Immature natural killer cell (primary cell): ENCODE results near the gene CSF1R. TPM values are rescaled to one million over a fixed set of nuclear protein-coding genes. Genes with fewer than 3 reads are reported as not detected.

Source experiments
- DNase-seq, 3 donors: peaks; one replicate each; pipeline ENCODE4 v3.0.0; 2022; ENCODE audit warnings: mixed read lengths in 1 of 3
- H3K27ac Mint-ChIP-seq, 6 donors: one replicate each; pipeline ENCODE4 v1.8.0; 2020; ENCODE audit warnings: mixed read lengths in 6 of 6, mild to moderate bottlenecking in 5 of 6, inconsistent platforms in 4 of 6, moderate library complexity in 3 of 6
- H3K27me3 Mint-ChIP-seq, 3 donors: one replicate each; pipeline ENCODE4 v1.8.0; 2020 to 2021; ENCODE audit warnings: low read depth in 3 of 3, mild to moderate bottlenecking in 3 of 3, mixed read lengths in 3 of 3, moderate library complexity in 3 of 3, inconsistent platforms in 1 of 3
- H3K36me3 Mint-ChIP-seq, 3 donors: one replicate each; pipeline ENCODE4 v1.8.0; 2020; ENCODE audit warnings: mixed read lengths in 3 of 3, inconsistent platforms in 2 of 3, mild to moderate bottlenecking in 2 of 3
- H3K4me1 Mint-ChIP-seq, 2 donors: one replicate each; pipeline ENCODE4 v1.8.0; 2020; ENCODE audit warnings: inconsistent platforms in 2 of 2, mild to moderate bottlenecking in 2 of 2, mixed read lengths in 2 of 2, moderate library complexity in 1 of 2
- H3K4me3 Mint-ChIP-seq, 5 donors: one replicate each; pipeline ENCODE4 v1.8.0; 2020; ENCODE audit warnings: mild to moderate bottlenecking in 5 of 5, mixed read lengths in 5 of 5, inconsistent platforms in 3 of 5, moderate library complexity in 3 of 5
- H3K9me3 Mint-ChIP-seq, 6 donors: one replicate each; pipeline ENCODE4 v1.8.0; 2020; ENCODE audit warnings: mild to moderate bottlenecking in 6 of 6, mixed read lengths in 6 of 6, inconsistent platforms in 4 of 6, moderate library complexity in 3 of 6
- polyA plus RNA-seq, 3 donors: library from polyadenylated mRNA; unstranded; fragments of 300-500 nt; fragmentation: Illumina TruSeq; gene quantifications; one replicate each; pipeline ENCODE4 v1.2.3, GENCODE V29; 2021

CSF1R gene
- polyA plus RNA-seq, 3 donors from 2014 or later: 0.82 to 10.4 (median 2.5) TPM

GRCh38 chr5:150125334-150125733 lies 39.0 kb upstream of the CSF1R start:
- H3K9me3 Mint-ChIP-seq: no peaks in the 10 kb centered on the region
- peaks cover 0 to 32% (median 6%) of the 10 kb centered on the region in 3 donors for H3K36me3 Mint-ChIP-seq
- H3K27me3 Mint-ChIP-seq: peaks cover 0 to 1% (median 1%) of the 10 kb centered on the region in 3 donors
- no peak overlapping the region for H3K4me3 Mint-ChIP-seq
- no peak for DNase-seq
- no peak overlapping the region for H3K27ac Mint-ChIP-seq
- H3K4me1 Mint-ChIP-seq: peaks cover 5 to 6% of the 10 kb centered on the region in 2 donors

GRCh38 chr5:150124596-150124995 lies 38.2 kb upstream of the CSF1R start:
- Mint-ChIP-seq H3K4me1 (no peaks in the 10 kb centered on the region), H3K27ac (no peak overlapping the region), H3K9me3 (no peaks in the 10 kb centered on the region), H3K4me3 (no peak overlapping the region), H3K27me3 (peaks cover 0 to 1% (median 1%) of the 10 kb centered on the region in 3 donors), H3K36me3 (peaks cover 0 to 25% (median 10%) of the 10 kb centered on the region in 3 donors)
- DNase-seq: no peak

GRCh38 chr5:150124111-150124557 lies 37.8 kb upstream of the CSF1R start:
- Mint-ChIP-seq H3K27ac (no peak overlapping the region), H3K4me1 (no peaks in the 10 kb centered on the region), H3K4me3 (no peak overlapping the region), H3K27me3 (peaks cover 0 to 1% (median 1%) of the 10 kb centered on the region in 3 donors), H3K9me3 (no peaks in the 10 kb centered on the region), H3K36me3 (peaks cover 0 to 25% (median 12%) of the 10 kb centered on the region in 3 donors)
- no peak for DNase-seq

GRCh38 chr5:150123542-150123941 lies 37.2 kb upstream of the CSF1R start:
- Mint-ChIP-seq H3K9me3 (no peaks in the 10 kb centered on the region), H3K4me3 (no peak overlapping the region), H3K27ac (no peak overlapping the region), H3K27me3 (peaks cover 0 to 1% (median 1%) of the 10 kb centered on the region in 3 donors), H3K36me3 (peaks cover 0 to 22% (median 9%) of the 10 kb centered on the region in 3 donors), H3K4me1 (no peaks in the 10 kb centered on the region)
- DNase-seq: no peak

- Mint-ChIP-seq H3K36me3 (peaks cover 0 to 17% (median 6%) of the 10 kb centered on the region in 3 donors), H3K4me3 (no peak overlapping the region), H3K9me3 (no peaks in the 10 kb centered on the region), H3K27ac (no peak overlapping the region), H3K27me3 (peaks cover 0 to 1% (median 1%) of the 10 kb centered on the region in 3 donors), H3K4me1 (no peaks in the 10 kb centered on the region)
- DNase-seq: no peak
These were observed 36.5 kb upstream of the CSF1R start for GRCh38 chr5:150122536-150123481.

- Mint-ChIP-seq H3K27me3 (peaks cover 1 to 2% (median 1%) of the 10 kb centered on the region in 3 donors), H3K4me1 (no peaks in the 10 kb centered on the region), H3K36me3 (peaks cover 0 to 16% (median 6%) of the 10 kb centered on the region in 3 donors), H3K9me3 (no peaks in the 10 kb centered on the region), H3K4me3 (no peak overlapping the region), H3K27ac (no peak overlapping the region)
- DNase-seq: peak in 1 of 3 donors; percentile 9
These were observed 35.8 kb upstream of the CSF1R start for GRCh38 chr5:150122158-150122510.

- Mint-ChIP-seq H3K9me3 (no peaks in the 10 kb centered on the region), H3K27ac (no peak overlapping the region), H3K4me3 (no peak overlapping the region)
These were observed 35.2 kb upstream of the CSF1R start for GRCh38 chr5:150121448-150122157.

GRCh38 chr5:150120617-150121447 lies 34.5 kb upstream of the CSF1R start:
- no peak for DNase-seq
- H3K4me3 Mint-ChIP-seq: no peak overlapping the region
- no peaks in the 10 kb centered on the region for H3K9me3 Mint-ChIP-seq

More at GRCh38 chr5:150121448-150122157, 35.2 kb upstream of the CSF1R start:
- Mint-ChIP-seq H3K27me3 (peaks cover 1 to 2% (median 1%) of the 10 kb centered on the region in 3 donors), H3K4me1 (no peaks in the 10 kb centered on the region), H3K36me3 (peaks cover 0 to 16% (median 6%) of the 10 kb centered on the region in 3 donors)
- no peak for DNase-seq

GRCh38 chr5:150120062-150120441 lies 33.7 kb upstream of the CSF1R start:
- no peaks in the 10 kb centered on the region for H3K9me3 Mint-ChIP-seq
- no peaks in the 10 kb centered on the region for H3K4me1 Mint-ChIP-seq
- peaks cover 0 to 3% (median 2%) of the 10 kb centered on the region in 3 donors for H3K27me3 Mint-ChIP-seq
- DNase-seq: no peak
- H3K36me3 Mint-ChIP-seq: peaks cover 0 to 12% (median 6%) of the 10 kb centered on the region in 3 donors
- H3K4me3 Mint-ChIP-seq: no peak overlapping the region
- no peak overlapping the region for H3K27ac Mint-ChIP-seq

More at GRCh38 chr5:150120617-150121447, 34.5 kb upstream of the CSF1R start:
- peaks cover 0 to 13% (median 6%) of the 10 kb centered on the region in 3 donors for H3K36me3 Mint-ChIP-seq
- no peak overlapping the region for H3K27ac Mint-ChIP-seq
- no peaks in the 10 kb centered on the region for H3K4me1 Mint-ChIP-seq
- H3K27me3 Mint-ChIP-seq: peaks cover 0 to 2% (median 1%) of the 10 kb centered on the region in 3 donors

GRCh38 chr5:150119421-150120061 lies 33.2 kb upstream of the CSF1R start:
- Mint-ChIP-seq H3K4me3 (no peak overlapping the region), H3K36me3 (peaks cover 0 to 8% (median 6%) of the 10 kb centered on the region in 3 donors)

GRCh38 chr5:150118561-150119229 lies 32.3 kb upstream of the CSF1R start:
- H3K4me1 Mint-ChIP-seq: no peaks in the 10 kb centered on the region
- no peak overlapping the region for H3K27ac Mint-ChIP-seq
- H3K9me3 Mint-ChIP-seq: no peaks in the 10 kb centered on the region
- DNase-seq: no peak
- peaks cover 0 to 2% (median 1%) of the 10 kb centered on the region in 3 donors for H3K27me3 Mint-ChIP-seq
- H3K4me3 Mint-ChIP-seq: no peak overlapping the region
- H3K36me3 Mint-ChIP-seq: peaks cover 0 to 8% (median 6%) of the 10 kb centered on the region in 3 donors

More at GRCh38 chr5:150119421-150120061, 33.2 kb upstream of the CSF1R start:
- DNase-seq: no peak
- no peaks in the 10 kb centered on the region for H3K4me1 Mint-ChIP-seq
- H3K27me3 Mint-ChIP-seq: peaks cover 0 to 2% (median 1%) of the 10 kb centered on the region in 3 donors
- peak overlapping the region in 1 of 6 donors; percentile 46 for H3K27ac Mint-ChIP-seq
- no peaks in the 10 kb centered on the region for H3K9me3 Mint-ChIP-seq

GRCh38 chr5:150117945-150118560 lies 31.7 kb upstream of the CSF1R start:
- H3K27ac Mint-ChIP-seq: no peak overlapping the region
- H3K4me1 Mint-ChIP-seq: peaks cover 0 to 4% of the 10 kb centered on the region in 2 donors

More at GRCh38 chr5:150117945-150118560, 31.7 kb upstream of the CSF1R start:
- Mint-ChIP-seq H3K4me3 (no peak overlapping the region), H3K9me3 (no peaks in the 10 kb centered on the region), H3K36me3 (peaks cover 0 to 8% (median 6%) of the 10 kb centered on the region in 3 donors), H3K27me3 (peaks cover 0 to 2% (median 1%) of the 10 kb centered on the region in 3 donors)
- DNase-seq: no peak
